ENCODE data around the gene SEC61A2.
"Not testable (repeated sequence)": the region's sequence is repeated elsewhere in the genome, so short reads cannot be mapped to it uniquely, and the experiment has no call there.

SEC61A2 gene

DNA sequence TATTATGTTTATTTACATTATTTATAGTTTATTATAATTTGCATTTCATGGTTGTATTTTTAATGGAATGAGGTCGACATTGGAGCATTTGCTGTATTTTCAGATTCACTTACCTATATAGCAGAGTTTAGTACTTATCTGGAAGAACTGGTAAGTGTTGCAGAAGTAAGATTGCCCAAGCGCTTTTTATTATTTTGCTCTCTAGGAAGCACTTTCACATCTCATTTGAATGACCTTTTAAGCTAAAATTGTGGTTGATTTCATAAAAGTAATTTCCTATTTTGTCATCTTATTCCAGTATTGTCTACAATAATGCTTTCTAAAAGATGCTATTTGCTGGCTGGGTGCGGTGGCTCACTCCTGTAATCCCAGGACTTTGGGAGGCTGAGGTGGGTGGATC lies 28.6 kb downstream of the SEC61A2 start:
- TF ChIP-seq, protein P1, sequence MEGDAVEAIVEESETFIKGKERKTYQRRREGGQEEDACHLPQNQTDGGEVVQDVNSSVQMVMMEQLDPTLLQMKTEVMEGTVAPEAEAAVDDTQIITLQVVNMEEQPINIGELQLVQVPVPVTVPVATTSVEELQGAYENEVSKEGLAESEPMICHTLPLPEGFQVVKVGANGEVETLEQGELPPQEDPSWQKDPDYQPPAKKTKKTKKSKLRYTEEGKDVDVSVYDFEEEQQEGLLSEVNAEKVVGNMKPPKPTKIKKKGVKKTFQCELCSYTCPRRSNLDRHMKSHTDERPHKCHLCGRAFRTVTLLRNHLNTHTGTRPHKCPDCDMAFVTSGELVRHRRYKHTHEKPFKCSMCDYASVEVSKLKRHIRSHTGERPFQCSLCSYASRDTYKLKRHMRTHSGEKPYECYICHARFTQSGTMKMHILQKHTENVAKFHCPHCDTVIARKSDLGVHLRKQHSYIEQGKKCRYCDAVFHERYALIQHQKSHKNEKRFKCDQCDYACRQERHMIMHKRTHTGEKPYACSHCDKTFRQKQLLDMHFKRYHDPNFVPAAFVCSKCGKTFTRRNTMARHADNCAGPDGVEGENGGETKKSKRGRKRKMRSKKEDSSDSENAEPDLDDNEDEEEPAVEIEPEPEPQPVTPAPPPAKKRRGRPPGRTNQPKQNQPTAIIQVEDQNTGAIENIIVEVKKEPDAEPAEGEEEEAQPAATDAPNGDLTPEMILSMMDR (IDR thresholded peaks at IDR 0.05; ENCODE audit: borderline replicate concordance, insufficient read depth, low read depth, low read length) = no peak
- H3K4me3 ChIP-seq (ENCODE audit: low read depth, low read length) = no peak overlapping the region

DNA sequence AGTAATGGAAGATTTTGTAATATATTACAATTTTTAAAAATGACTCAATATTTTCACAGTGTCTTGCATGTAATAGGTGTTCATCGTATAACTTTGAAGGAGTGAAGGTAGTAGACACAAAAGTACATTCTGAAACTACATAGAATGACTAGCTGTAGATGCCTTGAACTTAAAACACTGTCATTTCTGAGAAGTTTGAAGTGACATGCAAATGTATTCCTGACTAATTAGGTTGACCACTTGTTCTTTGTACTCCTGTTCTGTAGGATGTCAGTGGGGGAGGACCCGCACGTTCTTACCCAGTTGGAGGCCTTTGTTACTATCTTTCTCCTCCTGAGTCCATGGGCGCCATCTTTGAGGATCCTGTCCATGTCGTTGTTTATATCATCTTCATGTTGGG lies 31.2 kb downstream of the SEC61A2 start:
- H3K4me3 ChIP-seq (ENCODE audit: low read depth, low read length) = no peak overlapping the region
- TF ChIP-seq, protein P1 (IDR thresholded peaks at IDR 0.05; ENCODE audit: borderline replicate concordance, insufficient read depth, low read depth, low read length) = no peak

DNA sequence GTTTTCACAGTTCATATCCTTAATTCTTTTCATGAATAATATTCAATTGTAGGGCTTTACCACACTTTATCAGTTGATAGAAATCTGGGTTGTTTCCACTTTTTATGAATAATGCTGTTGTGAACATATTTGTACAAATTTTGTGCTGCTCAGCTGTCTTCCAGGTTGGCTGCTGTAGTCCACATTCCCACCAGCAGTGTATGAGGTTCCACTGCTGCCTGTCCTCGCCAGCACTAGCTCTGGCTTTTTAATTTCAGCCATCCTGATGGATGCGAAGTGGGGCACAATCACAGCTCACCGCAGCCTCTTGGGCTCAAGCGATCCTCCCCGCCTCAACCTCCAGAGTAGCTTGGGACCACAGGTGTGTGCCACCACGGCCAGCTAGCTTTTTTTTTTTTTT lies 33.5 kb downstream of the SEC61A2 start:
- TF ChIP-seq, protein P1 (IDR thresholded peaks at IDR 0.05; ENCODE audit: borderline replicate concordance, insufficient read depth, low read depth, low read length) = no peak
- no peak overlapping the region for H3K4me3 ChIP-seq (ENCODE audit: low read depth, low read length)

DNA sequence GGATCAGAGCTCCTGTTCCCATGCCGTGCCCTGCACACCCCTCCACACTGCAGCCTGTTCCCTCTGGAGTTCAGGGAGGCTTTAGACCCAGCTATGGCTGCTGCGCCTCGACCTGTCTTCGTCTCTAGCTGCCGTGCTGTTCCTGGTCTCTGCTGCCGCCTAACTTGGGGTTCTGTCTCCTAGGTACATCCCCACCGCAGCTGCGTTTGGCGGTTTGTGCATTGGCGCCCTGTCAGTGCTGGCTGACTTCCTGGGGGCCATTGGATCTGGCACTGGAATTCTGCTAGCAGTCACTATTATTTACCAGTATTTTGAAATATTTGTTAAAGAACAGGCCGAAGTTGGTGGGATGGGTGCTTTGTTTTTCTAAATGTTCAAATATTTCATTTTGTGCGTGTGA lies 34.6 kb downstream of the SEC61A2 start:
- H3K4me3 ChIP-seq (ENCODE audit: low read depth, low read length) = no peak overlapping the region
- TF ChIP-seq, protein P1 (IDR thresholded peaks at IDR 0.05; ENCODE audit: borderline replicate concordance, insufficient read depth, low read depth, low read length) = no peak

DNA sequence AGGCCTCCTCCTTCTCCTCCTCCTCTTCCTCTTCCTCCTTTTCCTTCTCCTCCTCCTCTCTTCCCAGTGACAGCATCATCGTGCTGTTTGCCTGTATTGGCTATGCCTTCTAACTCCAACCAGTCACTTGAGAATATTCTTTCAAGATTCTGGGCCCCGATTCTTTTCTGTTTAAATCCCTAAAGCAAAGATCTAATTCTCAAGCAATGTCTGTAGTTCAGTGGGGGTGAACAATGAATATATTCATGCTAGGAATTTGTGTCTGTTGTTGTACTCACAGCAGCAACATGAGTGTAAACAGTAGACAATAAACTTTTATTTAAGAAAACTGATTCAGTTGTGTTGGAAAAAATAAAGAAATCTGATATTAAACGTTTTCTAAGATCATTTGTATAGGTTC lies 35.6 kb downstream of the SEC61A2 start:
- no peak overlapping the region for H3K4me3 ChIP-seq (ENCODE audit: low read depth, low read length)
- TF ChIP-seq, protein P1 (IDR thresholded peaks at IDR 0.05; ENCODE audit: borderline replicate concordance, insufficient read depth, low read depth, low read length) = no peak

DNA sequence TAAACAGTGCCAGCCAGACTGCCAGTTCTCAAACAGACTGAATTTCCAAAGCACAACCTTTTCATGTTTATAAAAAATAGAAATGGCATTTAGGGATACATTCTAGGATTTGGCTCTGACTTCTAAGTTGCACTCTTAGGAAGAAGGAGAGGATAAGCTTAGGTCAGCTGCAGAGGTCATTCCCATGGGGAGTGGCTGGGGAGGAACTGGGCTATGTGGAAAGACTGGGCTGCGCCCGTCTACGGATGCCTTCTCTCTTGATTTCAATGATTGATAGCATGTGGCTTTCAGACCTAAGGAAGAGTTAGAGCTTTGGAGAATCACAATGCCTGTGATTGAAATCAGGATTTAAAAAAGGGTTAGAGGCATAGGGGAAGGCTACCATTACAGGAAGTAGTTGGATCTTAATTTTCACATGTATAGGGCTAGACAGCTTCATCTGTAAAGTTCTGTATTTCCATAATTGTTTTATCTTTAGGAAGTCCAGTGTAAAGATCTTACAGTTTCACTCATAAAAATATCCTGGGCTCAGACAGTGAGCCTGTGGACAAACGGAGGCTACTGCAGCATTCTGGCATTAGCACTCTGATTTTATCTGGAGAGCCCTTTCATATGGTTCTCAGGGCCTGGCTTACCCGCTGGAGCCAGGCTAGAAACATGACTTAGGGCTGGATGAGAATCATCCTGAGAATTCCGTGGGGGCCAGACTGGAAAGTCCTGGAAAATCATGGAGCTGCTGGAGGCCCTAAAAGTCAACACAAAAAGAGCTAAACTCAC lies 36.7 kb downstream of the SEC61A2 start:
- TF ChIP-seq, protein P1 (IDR thresholded peaks at IDR 0.05; ENCODE audit: borderline replicate concordance, insufficient read depth, low read depth, low read length) = no peak
- no peak overlapping the region for H3K4me3 ChIP-seq (ENCODE audit: low read depth, low read length)

DNA sequence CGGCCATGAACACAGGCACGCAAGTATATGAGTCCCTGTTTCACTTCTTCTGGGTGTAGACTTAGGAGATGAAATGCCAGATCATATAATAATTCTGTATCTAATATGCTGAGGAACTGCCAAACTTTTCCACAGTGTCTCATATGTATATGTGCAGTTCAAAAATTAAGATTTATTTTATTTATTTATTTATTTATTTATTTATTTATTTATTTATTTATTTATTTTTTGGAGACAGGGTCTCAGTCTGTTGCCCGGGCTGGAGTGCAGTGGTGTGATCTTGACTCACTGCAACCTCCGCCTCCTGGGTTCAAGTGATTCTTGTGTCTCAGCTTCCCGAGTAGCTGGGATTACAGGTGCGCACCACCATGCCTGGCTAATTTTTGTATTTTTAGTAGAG lies 42.0 kb downstream of the SEC61A2 start:
- not testable (repeated sequence) for H3K4me3 ChIP-seq (ENCODE audit: low read depth, low read length)

Measured in GM12875 (cell line).